GM23338 (cell line): ENCODE measurements around the gene JARID2. TPM values are rescaled to one million over a fixed set of nuclear protein-coding genes. Genes with fewer than 3 reads are reported as not detected.
A peak's percentile ranks its signal among the peaks of the same experiment; 100 is the strongest.

Experiments
- ATAC-seq: fragments of 200-7000 bp; cut with Tn5 transposase; 3 replicates; pipeline ENCODE4 v1.9.1; 2020
- DNase-seq: peaks from one replicate; pipeline ENCODE4 v3.0.0-alpha.2; 2015; ENCODE audit warnings: low spot score
- H2AFZ ChIP-seq: fragments of 200-600 bp; sonication (generic); 2 replicates; pipeline ENCODE4 v1.8.0; 2016; ENCODE audit warnings: antibody characterized with exemption, mild to moderate bottlenecking, moderate library complexity
- H3F3A ChIP-seq: fragments of 200-600 bp; sonication (generic); replicated peaks from 2 replicates; pipeline ENCODE4 v1.8.0; 2017; ENCODE audit warnings: antibody characterized with exemption, mixed run types, low read depth
- H3K27ac ChIP-seq: fragments of 200-600 bp; sonication (generic); 2 replicates; pipeline ENCODE4 v1.6.1; 2016; ENCODE audit warnings: low read depth
- H3K27me3 ChIP-seq: fragments of 200-600 bp; sonication (generic); 2 replicates; pipeline ENCODE4 v1.8.0; 2016; ENCODE audit warnings: mild to moderate bottlenecking, mixed run types, moderate library complexity; ENCODE audit not compliant: insufficient read depth
- H3K36me3 ChIP-seq: fragments of 200-600 bp; sonication (generic); 2 replicates; pipeline ENCODE4 v1.8.0; 2016; ENCODE audit warnings: mild to moderate bottlenecking; ENCODE audit not compliant: insufficient read depth
- H3K4me1 ChIP-seq: fragments of 200-600 bp; sonication (generic); 2 replicates; pipeline ENCODE4 v1.8.0; 2016; ENCODE audit warnings: mild to moderate bottlenecking, moderate library complexity; ENCODE audit not compliant: insufficient read depth
- H3K4me2 ChIP-seq: fragments of 200-600 bp; sonication (generic); 2 replicates; pipeline ENCODE4 v1.7.1; 2017; ENCODE audit warnings: mixed run types
- H3K4me3 ChIP-seq: fragments of 200-600 bp; sonication (generic); 2 replicates; pipeline ENCODE4 v1.6.1; 2016; ENCODE audit warnings: mixed run types
- H3K79me2 ChIP-seq: fragments of 200-600 bp; sonication (generic); replicated peaks from 2 replicates; pipeline ENCODE4 v1.8.0; 2017; ENCODE audit warnings: mild to moderate bottlenecking; ENCODE audit not compliant: insufficient read depth
- H3K9me2 ChIP-seq: fragments of 200-600 bp; sonication (generic); 2 replicates; pipeline ENCODE4 v1.8.0; 2017; ENCODE audit not compliant: insufficient read depth
- H4K20me1 ChIP-seq: fragments of 200-600 bp; sonication (generic); replicated peaks from 2 replicates; pipeline ENCODE4 v1.8.0; 2017; ENCODE audit warnings: mild to moderate bottlenecking; ENCODE audit not compliant: insufficient read depth
- H3K27ac Mint-ChIP-seq: 2 replicates; pipeline ENCODE4 v1.8.0; 2020; ENCODE audit warnings: inconsistent platforms, mild to moderate bottlenecking, moderate library complexity, mixed read lengths
- H3K27me3 Mint-ChIP-seq: 3 replicates; pipeline ENCODE4 v1.8.0; 2022; ENCODE audit warnings: low read depth, mild to moderate bottlenecking, moderate library complexity, mixed read lengths, inconsistent platforms; ENCODE audit not compliant: insufficient read depth, poor library complexity
- H3K36me3 Mint-ChIP-seq: 3 replicates; pipeline ENCODE4 v1.8.0; 2021; ENCODE audit warnings: low read depth, mild to moderate bottlenecking, inconsistent platforms, moderate library complexity, mixed read lengths
- H3K4me1 Mint-ChIP-seq: 3 replicates; pipeline ENCODE4 v1.8.0; 2020; ENCODE audit warnings: mild to moderate bottlenecking, inconsistent platforms, mixed read lengths
- H3K4me3 Mint-ChIP-seq: 3 replicates; pipeline ENCODE4 v1.8.0; 2021; ENCODE audit warnings: moderate library complexity, mild to moderate bottlenecking, inconsistent platforms, mixed read lengths
- H3K9me3 Mint-ChIP-seq: 3 replicates; pipeline ENCODE4 v1.8.0; 2020; ENCODE audit warnings: moderate library complexity, mild to moderate bottlenecking, inconsistent platforms, mixed read lengths
- CREB1 ChIP-seq: fragments of 250-450 bp; sonication (Bioruptor Pico); IDR thresholded peaks from 2 replicates; pipeline ENCODE4 v1.5.0; 2020; ENCODE audit warnings: low read depth, mild to moderate bottlenecking, moderate library complexity
- ETS1 ChIP-seq: IDR thresholded peaks from 2 replicates; pipeline ENCODE4 v1.6.1; 2016; ENCODE audit warnings: antibody characterized with exemption
- EZH2phosphoT487 ChIP-seq: fragments of 200-600 bp; sonication (generic); IDR thresholded peaks from one replicate; pipeline ENCODE4 v1.8.1; 2018; ENCODE audit warnings: antibody characterized with exemption; ENCODE audit not compliant: unreplicated experiment
- STAT1 ChIP-seq: IDR thresholded peaks from one replicate; pipeline ENCODE4 v1.6.1; 2016; ENCODE audit warnings: antibody characterized with exemption; ENCODE audit not compliant: unreplicated experiment
- ZNF114 ChIP-seq: fragments of 250-450 bp; sonication (Bioruptor Pico); IDR thresholded peaks from 2 replicates; pipeline ENCODE4 v1.5.0; 2020; ENCODE audit warnings: mild to moderate bottlenecking, moderate library complexity
- ZNF331 ChIP-seq: fragments of 250-450 bp; sonication (Bioruptor Pico); IDR thresholded peaks from 2 replicates; pipeline ENCODE4 v1.5.0; 2020; ENCODE audit warnings: low read depth, mild to moderate bottlenecking, moderate library complexity
- polyA plus RNA-seq: library from polyadenylated mRNA; unstranded; fragments of >200 nt; fragmentation: Nextera tagmentation; extraction: Ambion mirVana; gene quantifications from 2 replicates; pipeline ENCODE4 v1.2.1, GENCODE V29; 2016
- total RNA-seq: library from RNA; depleted of rRNA; stranded (reverse); fragments of >200 nt; shearing (Covaris generic); gene quantifications from 2 replicates; pipeline ENCODE4 v1.2.3, GENCODE V29; 2014
- TF ChIP-seq, protein P1 (sequence below): IDR thresholded peaks from one replicate; pipeline ENCODE4 v1.6.1; 2018; ENCODE audit warnings: antibody characterized with exemption; ENCODE audit not compliant: unreplicated experiment
- TF ChIP-seq, protein P2 (sequence below), 2 experiments: fragments of 200-600 bp in 1 of 2; sonication (generic) in 1 of 2; conservative IDR thresholded peaks; 2 replicates each; pipeline versions ENCODE4 v1.5.1 to v1.6.1; 2016 to 2017; ENCODE audit warnings: antibody characterized with exemption in 2 of 2, low read depth in 2 of 2, mild to moderate bottlenecking in 2 of 2, moderate library complexity in 1 of 2
- TF ChIP-seq, protein P3 (sequence below): fragments of 250-450 bp; sonication (Bioruptor Pico); IDR thresholded peaks from 2 replicates; pipeline ENCODE4 v1.5.0; 2020; ENCODE audit warnings: mild to moderate bottlenecking, moderate library complexity

Gene JARID2
- total and polyA plus RNA-seq, 2 experiments from 2014 or later = 92.8 to 196 TPM

GRCh38 chr6:15356179-15356578 is 110.3 kb downstream of the JARID2 start:
- H3K4me2 ChIP-seq = 0 out of 2 replicates have a peak overlapping the region, but pooled peaks have one; percentile 15
- H2AFZ ChIP-seq = no peak overlapping the region
- Mint-ChIP-seq H3K36me3 (peaks cover 12% of the 10 kb centered on the region; the same call in 1 of the 3 replicates), H3K27me3 (peaks cover 23% of the 10 kb centered on the region), H3K9me3 (no peaks in the 10 kb centered on the region), H3K4me3 (no peak overlapping the region), H3K27ac (0 out of 2 replicates have a peak overlapping the region, but pooled peaks have one; percentile 46), H3K4me1 (peaks cover 77% of the 10 kb centered on the region)
- no peak overlapping the region for H3K4me3 ChIP-seq
- peaks cover 100% of the 10 kb centered on the region for H3K79me2 ChIP-seq
- TF ChIP-seq ZNF114 (CRISPR knock-in tag) (no peak), CREB1 (no peak), EZH2phosphoT487 (no peak), ZNF331 (CRISPR knock-in tag) (no peak)
- TF ChIP-seq, protein P1, sequence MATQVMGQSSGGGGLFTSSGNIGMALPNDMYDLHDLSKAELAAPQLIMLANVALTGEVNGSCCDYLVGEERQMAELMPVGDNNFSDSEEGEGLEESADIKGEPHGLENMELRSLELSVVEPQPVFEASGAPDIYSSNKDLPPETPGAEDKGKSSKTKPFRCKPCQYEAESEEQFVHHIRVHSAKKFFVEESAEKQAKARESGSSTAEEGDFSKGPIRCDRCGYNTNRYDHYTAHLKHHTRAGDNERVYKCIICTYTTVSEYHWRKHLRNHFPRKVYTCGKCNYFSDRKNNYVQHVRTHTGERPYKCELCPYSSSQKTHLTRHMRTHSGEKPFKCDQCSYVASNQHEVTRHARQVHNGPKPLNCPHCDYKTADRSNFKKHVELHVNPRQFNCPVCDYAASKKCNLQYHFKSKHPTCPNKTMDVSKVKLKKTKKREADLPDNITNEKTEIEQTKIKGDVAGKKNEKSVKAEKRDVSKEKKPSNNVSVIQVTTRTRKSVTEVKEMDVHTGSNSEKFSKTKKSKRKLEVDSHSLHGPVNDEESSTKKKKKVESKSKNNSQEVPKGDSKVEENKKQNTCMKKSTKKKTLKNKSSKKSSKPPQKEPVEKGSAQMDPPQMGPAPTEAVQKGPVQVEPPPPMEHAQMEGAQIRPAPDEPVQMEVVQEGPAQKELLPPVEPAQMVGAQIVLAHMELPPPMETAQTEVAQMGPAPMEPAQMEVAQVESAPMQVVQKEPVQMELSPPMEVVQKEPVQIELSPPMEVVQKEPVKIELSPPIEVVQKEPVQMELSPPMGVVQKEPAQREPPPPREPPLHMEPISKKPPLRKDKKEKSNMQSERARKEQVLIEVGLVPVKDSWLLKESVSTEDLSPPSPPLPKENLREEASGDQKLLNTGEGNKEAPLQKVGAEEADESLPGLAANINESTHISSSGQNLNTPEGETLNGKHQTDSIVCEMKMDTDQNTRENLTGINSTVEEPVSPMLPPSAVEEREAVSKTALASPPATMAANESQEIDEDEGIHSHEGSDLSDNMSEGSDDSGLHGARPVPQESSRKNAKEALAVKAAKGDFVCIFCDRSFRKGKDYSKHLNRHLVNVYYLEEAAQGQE = no peak
- no peak overlapping the region for H3K27ac ChIP-seq
- H3K4me1 ChIP-seq = peaks cover 97% of the 10 kb centered on the region
- DNase-seq (no peak), ATAC-seq (no peak)
- peaks cover 98% of the 10 kb centered on the region for H4K20me1 ChIP-seq
- no peaks in the 10 kb centered on the region for H3K9me2 ChIP-seq
- H3K36me3 ChIP-seq = no peaks in the 10 kb centered on the region; the same call in 1 of the 2 replicates
- H3K27me3 ChIP-seq = no peaks in the 10 kb centered on the region
- H3F3A ChIP-seq = peaks cover 3% of the 10 kb centered on the region

- H3K27me3 ChIP-seq = no peaks in the 10 kb centered on the region
- TF ChIP-seq, protein P2, sequence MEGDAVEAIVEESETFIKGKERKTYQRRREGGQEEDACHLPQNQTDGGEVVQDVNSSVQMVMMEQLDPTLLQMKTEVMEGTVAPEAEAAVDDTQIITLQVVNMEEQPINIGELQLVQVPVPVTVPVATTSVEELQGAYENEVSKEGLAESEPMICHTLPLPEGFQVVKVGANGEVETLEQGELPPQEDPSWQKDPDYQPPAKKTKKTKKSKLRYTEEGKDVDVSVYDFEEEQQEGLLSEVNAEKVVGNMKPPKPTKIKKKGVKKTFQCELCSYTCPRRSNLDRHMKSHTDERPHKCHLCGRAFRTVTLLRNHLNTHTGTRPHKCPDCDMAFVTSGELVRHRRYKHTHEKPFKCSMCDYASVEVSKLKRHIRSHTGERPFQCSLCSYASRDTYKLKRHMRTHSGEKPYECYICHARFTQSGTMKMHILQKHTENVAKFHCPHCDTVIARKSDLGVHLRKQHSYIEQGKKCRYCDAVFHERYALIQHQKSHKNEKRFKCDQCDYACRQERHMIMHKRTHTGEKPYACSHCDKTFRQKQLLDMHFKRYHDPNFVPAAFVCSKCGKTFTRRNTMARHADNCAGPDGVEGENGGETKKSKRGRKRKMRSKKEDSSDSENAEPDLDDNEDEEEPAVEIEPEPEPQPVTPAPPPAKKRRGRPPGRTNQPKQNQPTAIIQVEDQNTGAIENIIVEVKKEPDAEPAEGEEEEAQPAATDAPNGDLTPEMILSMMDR (conservative IDR thresholded peaks at IDR 0.05; ENCODE audit: low read depth in 2 of 2) = no peak
- TF ChIP-seq STAT1 = no peak
- TF ChIP-seq, protein P3, sequence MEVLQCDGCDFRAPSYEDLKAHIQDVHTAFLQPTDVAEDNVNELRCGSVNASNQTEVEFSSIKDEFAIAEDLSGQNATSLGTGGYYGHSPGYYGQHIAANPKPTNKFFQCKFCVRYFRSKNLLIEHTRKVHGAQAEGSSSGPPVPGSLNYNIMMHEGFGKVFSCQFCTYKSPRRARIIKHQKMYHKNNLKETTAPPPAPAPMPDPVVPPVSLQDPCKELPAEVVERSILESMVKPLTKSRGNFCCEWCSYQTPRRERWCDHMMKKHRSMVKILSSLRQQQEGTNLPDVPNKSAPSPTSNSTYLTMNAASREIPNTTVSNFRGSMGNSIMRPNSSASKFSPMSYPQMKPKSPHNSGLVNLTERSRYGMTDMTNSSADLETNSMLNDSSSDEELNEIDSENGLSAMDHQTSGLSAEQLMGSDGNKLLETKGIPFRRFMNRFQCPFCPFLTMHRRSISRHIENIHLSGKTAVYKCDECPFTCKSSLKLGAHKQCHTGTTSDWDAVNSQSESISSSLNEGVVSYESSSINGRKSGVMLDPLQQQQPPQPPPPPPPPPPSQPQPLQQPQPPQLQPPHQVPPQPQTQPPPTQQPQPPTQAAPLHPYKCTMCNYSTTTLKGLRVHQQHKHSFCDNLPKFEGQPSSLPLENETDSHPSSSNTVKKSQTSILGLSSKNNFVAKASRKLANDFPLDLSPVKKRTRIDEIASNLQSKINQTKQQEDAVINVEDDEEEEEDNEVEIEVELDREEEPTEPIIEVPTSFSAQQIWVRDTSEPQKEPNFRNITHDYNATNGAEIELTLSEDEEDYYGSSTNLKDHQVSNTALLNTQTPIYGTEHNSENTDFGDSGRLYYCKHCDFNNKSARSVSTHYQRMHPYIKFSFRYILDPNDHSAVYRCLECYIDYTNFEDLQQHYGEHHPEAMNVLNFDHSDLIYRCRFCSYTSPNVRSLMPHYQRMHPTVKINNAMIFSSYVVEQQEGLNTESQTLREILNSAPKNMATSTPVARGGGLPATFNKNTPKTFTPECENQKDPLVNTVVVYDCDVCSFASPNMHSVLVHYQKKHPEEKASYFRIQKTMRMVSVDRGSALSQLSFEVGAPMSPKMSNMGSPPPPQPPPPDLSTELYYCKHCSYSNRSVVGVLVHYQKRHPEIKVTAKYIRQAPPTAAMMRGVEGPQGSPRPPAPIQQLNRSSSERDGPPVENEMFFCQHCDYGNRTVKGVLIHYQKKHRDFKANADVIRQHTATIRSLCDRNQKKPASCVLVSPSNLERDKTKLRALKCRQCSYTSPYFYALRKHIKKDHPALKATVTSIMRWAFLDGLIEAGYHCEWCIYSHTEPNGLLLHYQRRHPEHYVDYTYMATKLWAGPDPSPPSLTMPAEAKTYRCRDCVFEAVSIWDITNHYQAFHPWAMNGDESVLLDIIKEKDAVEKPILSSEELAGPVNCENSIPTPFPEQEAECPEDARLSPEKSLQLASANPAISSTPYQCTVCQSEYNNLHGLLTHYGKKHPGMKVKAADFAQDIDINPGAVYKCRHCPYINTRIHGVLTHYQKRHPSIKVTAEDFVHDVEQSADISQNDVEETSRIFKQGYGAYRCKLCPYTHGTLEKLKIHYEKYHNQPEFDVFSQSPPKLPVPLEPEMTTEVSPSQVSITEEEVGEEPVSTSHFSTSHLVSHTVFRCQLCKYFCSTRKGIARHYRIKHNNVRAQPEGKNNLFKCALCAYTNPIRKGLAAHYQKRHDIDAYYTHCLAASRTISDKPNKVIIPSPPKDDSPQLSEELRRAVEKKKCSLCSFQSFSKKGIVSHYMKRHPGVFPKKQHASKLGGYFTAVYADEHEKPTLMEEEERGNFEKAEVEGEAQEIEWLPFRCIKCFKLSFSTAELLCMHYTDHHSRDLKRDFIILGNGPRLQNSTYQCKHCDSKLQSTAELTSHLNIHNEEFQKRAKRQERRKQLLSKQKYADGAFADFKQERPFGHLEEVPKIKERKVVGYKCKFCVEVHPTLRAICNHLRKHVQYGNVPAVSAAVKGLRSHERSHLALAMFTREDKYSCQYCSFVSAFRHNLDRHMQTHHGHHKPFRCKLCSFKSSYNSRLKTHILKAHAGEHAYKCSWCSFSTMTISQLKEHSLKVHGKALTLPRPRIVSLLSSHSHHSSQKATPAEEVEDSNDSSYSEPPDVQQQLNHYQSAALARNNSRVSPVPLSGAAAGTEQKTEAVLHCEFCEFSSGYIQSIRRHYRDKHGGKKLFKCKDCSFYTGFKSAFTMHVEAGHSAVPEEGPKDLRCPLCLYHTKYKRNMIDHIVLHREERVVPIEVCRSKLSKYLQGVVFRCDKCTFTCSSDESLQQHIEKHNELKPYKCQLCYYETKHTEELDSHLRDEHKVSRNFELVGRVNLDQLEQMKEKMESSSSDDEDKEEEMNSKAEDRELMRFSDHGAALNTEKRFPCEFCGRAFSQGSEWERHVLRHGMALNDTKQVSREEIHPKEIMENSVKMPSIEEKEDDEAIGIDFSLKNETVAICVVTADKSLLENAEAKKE = no peak
- TF ChIP-seq ETS1 = no peak
Observed at GRCh38 chr6:15356937-15357336, 111.1 kb downstream of the JARID2 start.

More at GRCh38 chr6:15356937-15357336, 111.1 kb downstream of the JARID2 start:
- Histone ChIP-seq H3F3A (peaks cover 1% of the 10 kb centered on the region), H3K4me1 (peaks cover 98% of the 10 kb centered on the region), H3K27ac (no peak overlapping the region), H3K79me2 (peaks cover 100% of the 10 kb centered on the region), H3K36me3 (no peaks in the 10 kb centered on the region; the same call in 1 of the 2 replicates), H2AFZ (no peak overlapping the region), H3K4me3 (no peak overlapping the region), H4K20me1 (peaks cover 98% of the 10 kb centered on the region), H3K4me2 (0 out of 2 replicates have a peak overlapping the region, but pooled peaks have one; percentile 13), H3K9me2 (no peaks in the 10 kb centered on the region)
- H3K27ac Mint-ChIP-seq = peak overlapping the region; percentile 46; the same call in 1 of the 2 replicates
- H3K4me1 Mint-ChIP-seq = peaks cover 70% of the 10 kb centered on the region
- no peaks in the 10 kb centered on the region for H3K9me3 Mint-ChIP-seq
- no peak for ATAC-seq
- H3K27me3 Mint-ChIP-seq = peaks cover 23% of the 10 kb centered on the region
- DNase-seq = no peak
- H3K4me3 Mint-ChIP-seq = no peak overlapping the region
- H3K36me3 Mint-ChIP-seq = peaks cover 12% of the 10 kb centered on the region; the same call in 1 of the 3 replicates
